Suppressor macrophage treated with lipopolysaccharide for 4 hours (primary cell): ENCODE measurements around the gene NPTX1.
A peak's percentile ranks its signal among the peaks of the same experiment; 100 is the strongest.

Experiments
- DNase-seq: peaks from one replicate; pipeline ENCODE4 v3.0.0-alpha.2; 2020

The NPTX1 gene

GRCh38 chr17:80477647-80478478, 1.5 kb upstream of the NPTX1 start:
- peak; percentile 33 for DNase-seq

GRCh38 chr17:80476877-80477646, 655 bp upstream of the NPTX1 start:
- peak; percentile 13 for DNase-seq

- DNase-seq: no peak
These were observed 1.2 kb downstream of the NPTX1 start for GRCh38 chr17:80474961-80475909.

GRCh38 chr17:80474231-80474960, 2.0 kb downstream of the NPTX1 start:
- DNase-seq: peak; percentile 24

GRCh38 chr17:80473701-80474100, 2.7 kb downstream of the NPTX1 start:
- DNase-seq: no peak

- no peak for DNase-seq
These were observed 3.4 kb downstream of the NPTX1 start for GRCh38 chr17:80472996-80473395.

- no peak for DNase-seq
These were observed 4.5 kb downstream of the NPTX1 start for GRCh38 chr17:80471922-80472321.

- DNase-seq: no peak
These were observed 5.8 kb downstream of the NPTX1 start for GRCh38 chr17:80470603-80471002.

GRCh38 chr17:80469667-80470066, 6.7 kb downstream of the NPTX1 start:
- DNase-seq: no peak

GRCh38 chr17:80468781-80469493, 7.5 kb downstream of the NPTX1 start:
- DNase-seq: no peak

- DNase-seq: no peak
These were observed 8.2 kb downstream of the NPTX1 start for GRCh38 chr17:80468242-80468641.

- no peak for DNase-seq
These were observed 10.2 kb downstream of the NPTX1 start for GRCh38 chr17:80466188-80466705.

- DNase-seq: no peak
These were observed 11.0 kb downstream of the NPTX1 start for GRCh38 chr17:80465327-80465974.

- no peak for DNase-seq
These were observed 11.9 kb downstream of the NPTX1 start for GRCh38 chr17:80464486-80464885.

- DNase-seq: no peak
These were observed 12.5 kb downstream of the NPTX1 start for GRCh38 chr17:80463784-80464400.

- no peak for DNase-seq
These were observed 14.8 kb downstream of the NPTX1 start for GRCh38 chr17:80461528-80462160.

GRCh38 chr17:80460429-80460834, 16.0 kb downstream of the NPTX1 start:
- DNase-seq: no peak

- no peak for DNase-seq
These were observed 17.2 kb downstream of the NPTX1 start for GRCh38 chr17:80459234-80459633.

GRCh38 chr17:80458016-80458415, 18.4 kb downstream of the NPTX1 start:
- no peak for DNase-seq
